Nephron progenitor cell (in vitro differentiated cells): ENCODE measurements around the gene RXFP1.

Experiments used
- DNase-seq: peaks from one replicate; pipeline ENCODE4 v3.0.0; 2021
- H3K27ac Mint-ChIP-seq: 2 replicates; pipeline ENCODE4 v1.8.0; 2021; ENCODE audit warnings: mild to moderate bottlenecking, moderate library complexity, mixed read lengths
- H3K27me3 Mint-ChIP-seq: 2 replicates; pipeline ENCODE4 v1.8.0; 2021; ENCODE audit warnings: mild to moderate bottlenecking, low read depth, mixed read lengths; ENCODE audit not compliant: poor library complexity
- H3K36me3 Mint-ChIP-seq: 2 replicates; pipeline ENCODE4 v1.8.0; 2021; ENCODE audit warnings: low read depth, mixed read lengths
- H3K4me1 Mint-ChIP-seq: 2 replicates; pipeline ENCODE4 v1.8.0; 2021; ENCODE audit warnings: mixed read lengths
- H3K4me3 Mint-ChIP-seq: 2 replicates; pipeline ENCODE4 v1.8.0; 2021; ENCODE audit warnings: mild to moderate bottlenecking, moderate library complexity, mixed read lengths
- H3K9me3 Mint-ChIP-seq: 2 replicates; pipeline ENCODE4 v1.8.0; 2021; ENCODE audit warnings: mild to moderate bottlenecking, moderate library complexity, mixed read lengths
- CTCF ChIP-seq: fragments of 200-600 bp; sonication (generic); IDR thresholded peaks from 2 replicates; pipeline ENCODE4 v1.5.0; 2021; ENCODE audit warnings: antibody characterized with exemption

Gene RXFP1

GRCh38 chr4:158578476-158578875, 56.8 kb downstream of the RXFP1 start:
- no peak overlapping the region for H3K27ac Mint-ChIP-seq
- peaks cover 3% of the 10 kb centered on the region for H3K9me3 Mint-ChIP-seq
- TF ChIP-seq CTCF = no peak
- no peaks in the 10 kb centered on the region for H3K4me1 Mint-ChIP-seq
- H3K27me3 Mint-ChIP-seq = peaks cover 5% of the 10 kb centered on the region
- H3K36me3 Mint-ChIP-seq = no peaks in the 10 kb centered on the region
- no peak for DNase-seq
- H3K4me3 Mint-ChIP-seq = no peak overlapping the region

- Mint-ChIP-seq H3K4me3 (no peak overlapping the region), H3K9me3 (peaks cover 3% of the 10 kb centered on the region), H3K36me3 (no peaks in the 10 kb centered on the region), H3K4me1 (no peaks in the 10 kb centered on the region), H3K27ac (no peak overlapping the region), H3K27me3 (peaks cover 5% of the 10 kb centered on the region)
- no peak for TF ChIP-seq CTCF
- DNase-seq = no peak
Observed at GRCh38 chr4:158580064-158580463, 58.4 kb downstream of the RXFP1 start.

- H3K27me3 Mint-ChIP-seq = peaks cover 5% of the 10 kb centered on the region
- H3K36me3 Mint-ChIP-seq = no peaks in the 10 kb centered on the region
- no peaks in the 10 kb centered on the region for H3K4me1 Mint-ChIP-seq
- peaks cover 3% of the 10 kb centered on the region for H3K9me3 Mint-ChIP-seq
- TF ChIP-seq CTCF = no peak
- H3K4me3 Mint-ChIP-seq = no peak overlapping the region
- no peak for DNase-seq
- H3K27ac Mint-ChIP-seq = no peak overlapping the region
Observed at GRCh38 chr4:158581161-158581560, 59.5 kb downstream of the RXFP1 start.

GRCh38 chr4:158586881-158587280, 65.2 kb downstream of the RXFP1 start:
- H3K27ac Mint-ChIP-seq = no peak overlapping the region
- no peaks in the 10 kb centered on the region for H3K4me1 Mint-ChIP-seq
- no peaks in the 10 kb centered on the region for H3K9me3 Mint-ChIP-seq
- TF ChIP-seq CTCF = no peak
- DNase-seq = no peak
- no peaks in the 10 kb centered on the region for H3K36me3 Mint-ChIP-seq
- peaks cover 5% of the 10 kb centered on the region for H3K27me3 Mint-ChIP-seq
- H3K4me3 Mint-ChIP-seq = no peak overlapping the region

GRCh38 chr4:158588285-158588684, 66.6 kb downstream of the RXFP1 start:
- no peak overlapping the region for H3K27ac Mint-ChIP-seq
- no peak for TF ChIP-seq CTCF
- no peaks in the 10 kb centered on the region for H3K36me3 Mint-ChIP-seq
- peaks cover under 1% of the 10 kb centered on the region for H3K27me3 Mint-ChIP-seq
- no peak overlapping the region for H3K4me3 Mint-ChIP-seq
- no peak for DNase-seq
- no peaks in the 10 kb centered on the region for H3K4me1 Mint-ChIP-seq
- no peaks in the 10 kb centered on the region for H3K9me3 Mint-ChIP-seq

GRCh38 chr4:158588777-158589176, 67.1 kb downstream of the RXFP1 start:
- DNase-seq = no peak
- no peak overlapping the region for H3K27ac Mint-ChIP-seq
- H3K4me3 Mint-ChIP-seq = no peak overlapping the region
- no peaks in the 10 kb centered on the region for H3K27me3 Mint-ChIP-seq
- H3K4me1 Mint-ChIP-seq = no peaks in the 10 kb centered on the region
- no peaks in the 10 kb centered on the region for H3K9me3 Mint-ChIP-seq
- no peak for TF ChIP-seq CTCF
- no peaks in the 10 kb centered on the region for H3K36me3 Mint-ChIP-seq
